ENCODE results near the gene GFRA1. TPM values are rescaled to one million over a fixed set of nuclear protein-coding genes. Genes with fewer than 3 reads are reported as not detected.
A peak's percentile ranks its signal among the peaks of the same experiment; 100 is the strongest.

Gene GFRA1
- total RNA-seq, 1 experiment from 2014 or later = 0.72 TPM

- DNase-seq (ENCODE audit: low read depth) = no peak
These were observed 113.8 kb downstream of the GFRA1 start for GRCh38 chr10:116159197-116159596.

- no peak for DNase-seq (ENCODE audit: low read depth)
These were observed 115.0 kb downstream of the GFRA1 start for GRCh38 chr10:116158036-116158435.

- no peak for DNase-seq (ENCODE audit: low read depth)
These were observed 115.5 kb downstream of the GFRA1 start for GRCh38 chr10:116157485-116157884.

GRCh38 chr10:116156819-116157218 lies 116.2 kb downstream of the GFRA1 start:
- DNase-seq (ENCODE audit: low read depth) = no peak

- DNase-seq (ENCODE audit: low read depth) = no peak
These were observed 117.8 kb downstream of the GFRA1 start for GRCh38 chr10:116155191-116155590.

- no peak for DNase-seq (ENCODE audit: low read depth)
These were observed 118.4 kb downstream of the GFRA1 start for GRCh38 chr10:116154651-116155050.

GRCh38 chr10:116151076-116151475 lies 121.9 kb downstream of the GFRA1 start:
- DNase-seq (ENCODE audit: low read depth) = no peak

GRCh38 chr10:116150606-116151005 lies 122.4 kb downstream of the GFRA1 start:
- DNase-seq (ENCODE audit: low read depth) = no peak

- DNase-seq (ENCODE audit: low read depth) = no peak
These were observed 125.7 kb downstream of the GFRA1 start for GRCh38 chr10:116147147-116147905.

- DNase-seq (ENCODE audit: low read depth) = no peak
These were observed 126.5 kb downstream of the GFRA1 start for GRCh38 chr10:116146372-116147140.

- no peak for DNase-seq (ENCODE audit: low read depth)
These were observed 129.3 kb downstream of the GFRA1 start for GRCh38 chr10:116143673-116144222.

GRCh38 chr10:116141855-116142254 lies 131.2 kb downstream of the GFRA1 start:
- no peak for DNase-seq (ENCODE audit: low read depth)

GRCh38 chr10:116141246-116141645 lies 131.8 kb downstream of the GFRA1 start:
- no peak for DNase-seq (ENCODE audit: low read depth)

GRCh38 chr10:116139886-116140285 lies 133.1 kb downstream of the GFRA1 start:
- no peak for DNase-seq (ENCODE audit: low read depth)

- DNase-seq (ENCODE audit: low read depth) = no peak
These were observed 134.1 kb downstream of the GFRA1 start for GRCh38 chr10:116138897-116139296.

GRCh38 chr10:116136261-116136660 lies 136.7 kb downstream of the GFRA1 start:
- no peak for DNase-seq (ENCODE audit: low read depth)

- no peak for DNase-seq (ENCODE audit: low read depth)
These were observed 138.7 kb downstream of the GFRA1 start for GRCh38 chr10:116134322-116134721.

GRCh38 chr10:116133634-116134033 lies 139.4 kb downstream of the GFRA1 start:
- peak; percentile 2 for DNase-seq (ENCODE audit: low read depth)

GRCh38 chr10:116132780-116133399 lies 140.1 kb downstream of the GFRA1 start:
- no peak for DNase-seq (ENCODE audit: low read depth)

- no peak for DNase-seq (ENCODE audit: low read depth)
These were observed 143.0 kb downstream of the GFRA1 start for GRCh38 chr10:116130006-116130405.

- DNase-seq (ENCODE audit: low read depth) = no peak
These were observed 145.9 kb downstream of the GFRA1 start for GRCh38 chr10:116126954-116127695.

GRCh38 chr10:116126239-116126638 lies 146.8 kb downstream of the GFRA1 start:
- DNase-seq (ENCODE audit: low read depth) = no peak
